GM18861 (cell line): ENCODE results near the gene GPC5.
"Not testable (repeated sequence)": the region's sequence is repeated elsewhere in the genome, so short reads cannot be mapped to it uniquely, and the experiment has no call there.

Experiments used
- ATAC-seq: cut with Tn5 transposase; IDR thresholded peaks from one replicate; pipeline ENCODE4 v1.9.1; 2021; ENCODE audit not compliant: unreplicated experiment

The GPC5 gene

DNA sequence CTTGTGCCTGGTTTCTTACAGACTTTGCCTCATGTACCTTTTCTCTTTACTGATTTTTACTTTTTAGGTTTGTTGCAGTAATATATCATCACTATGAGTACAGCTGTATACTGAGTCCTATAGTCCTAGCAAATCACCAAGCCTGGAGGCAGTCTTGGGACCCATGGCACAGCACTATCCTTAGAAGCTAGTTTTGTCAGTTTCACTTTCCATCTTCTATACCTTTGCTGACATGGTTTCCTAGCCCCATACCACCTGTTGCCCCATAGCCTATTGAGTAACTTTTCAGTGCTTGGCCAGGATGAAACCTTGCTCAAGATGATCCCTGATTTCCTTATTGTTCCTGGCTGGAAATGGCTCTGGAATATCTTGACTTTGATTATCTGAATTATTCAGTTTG lies 826.4 kb downstream of the GPC5 start:
- ATAC-seq: no peak

- ATAC-seq: no peak
Observed at GRCh38 chr13:92225861-92226260, 827.4 kb downstream of the GPC5 start.

GRCh38 chr13:92232871-92233270 lies 834.5 kb downstream of the GPC5 start:
- no peak for ATAC-seq

DNA sequence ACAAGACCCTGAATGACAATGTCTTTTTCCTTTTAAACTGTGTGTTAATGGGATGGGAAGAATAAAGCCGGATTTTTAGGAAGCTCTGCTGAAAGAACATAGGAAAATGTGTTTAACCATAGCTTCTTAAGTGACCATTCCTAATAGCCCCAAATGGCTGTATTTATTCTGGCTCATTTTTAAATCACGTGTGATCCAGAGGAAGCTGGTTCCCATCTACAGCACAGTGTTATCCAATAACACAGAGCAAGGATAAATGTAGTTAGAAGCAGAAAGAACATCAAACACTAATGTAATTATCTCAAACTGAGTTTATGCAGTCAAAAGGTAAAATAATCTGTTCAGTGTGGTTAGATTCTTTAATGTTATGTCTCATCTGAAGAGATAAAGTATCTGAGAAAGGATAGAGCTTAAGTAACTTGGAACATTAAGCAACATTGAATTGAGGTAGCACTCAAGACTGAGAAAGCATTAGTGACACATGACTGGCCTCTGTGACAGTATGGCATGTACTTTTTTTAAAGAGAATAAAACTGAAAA lies 853.3 kb downstream of the GPC5 start:
- no peak for ATAC-seq

GRCh38 chr13:92255526-92255925 lies 857.1 kb downstream of the GPC5 start:
- ATAC-seq: no peak

DNA sequence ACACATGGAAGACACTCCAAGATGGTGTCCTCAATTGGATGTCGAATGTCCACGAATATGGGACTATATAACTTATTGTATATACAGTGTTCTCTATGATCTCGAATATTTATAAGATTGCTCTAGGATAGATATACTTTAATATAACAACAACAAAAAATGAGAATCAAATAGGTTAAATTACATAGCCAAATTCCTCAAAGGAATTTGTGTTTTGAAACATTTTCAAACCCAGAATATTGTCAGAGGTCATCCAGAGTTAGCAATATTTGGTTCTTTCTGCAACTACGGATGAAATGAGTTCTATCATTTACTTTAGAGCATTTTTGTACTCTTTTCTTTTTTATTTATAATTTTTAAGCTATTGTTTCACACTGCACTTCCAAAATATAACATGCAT lies 857.8 kb downstream of the GPC5 start:
- ATAC-seq: no peak

GRCh38 chr13:92259046-92259445 lies 860.6 kb downstream of the GPC5 start:
- no peak for ATAC-seq

DNA sequence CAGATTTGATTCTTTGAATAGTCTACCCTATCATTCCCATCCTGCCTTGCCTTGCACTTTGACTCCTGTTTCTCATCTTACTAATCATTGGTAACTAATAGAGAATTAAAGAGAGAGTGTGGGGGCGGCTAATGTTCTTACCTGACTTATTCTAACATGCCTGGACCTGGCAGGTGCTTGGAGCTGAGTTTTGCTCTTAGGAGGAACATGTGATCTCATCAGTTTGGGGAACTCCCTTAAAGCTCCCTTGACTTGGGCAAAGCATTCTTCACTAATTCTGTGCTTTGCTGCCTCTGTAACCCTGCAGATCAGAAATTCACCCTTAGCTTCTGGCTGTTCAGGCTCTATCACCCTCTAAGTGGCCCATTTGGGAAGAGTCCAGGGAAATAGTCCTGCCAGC lies 861.1 kb downstream of the GPC5 start:
- ATAC-seq: no peak

DNA sequence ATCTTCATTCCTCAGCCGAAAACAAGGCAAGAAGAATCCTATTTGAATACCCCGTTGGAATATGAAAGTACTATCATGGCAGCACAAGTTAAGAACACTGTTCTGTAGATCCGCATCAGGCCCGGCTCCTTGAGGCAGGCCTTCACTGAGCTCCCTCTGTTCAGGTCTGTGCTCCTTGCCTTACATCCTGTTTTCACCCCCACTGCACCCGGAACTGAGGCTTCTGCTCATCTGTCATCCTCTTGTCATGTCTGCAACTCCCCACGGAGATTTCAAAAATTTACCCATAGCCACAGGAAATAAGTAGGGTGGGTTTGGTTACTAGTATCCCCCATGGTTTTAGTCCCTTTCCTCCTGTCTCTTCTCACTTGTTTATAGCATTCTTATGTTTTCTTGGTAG lies 861.9 kb downstream of the GPC5 start:
- ATAC-seq: no peak

DNA sequence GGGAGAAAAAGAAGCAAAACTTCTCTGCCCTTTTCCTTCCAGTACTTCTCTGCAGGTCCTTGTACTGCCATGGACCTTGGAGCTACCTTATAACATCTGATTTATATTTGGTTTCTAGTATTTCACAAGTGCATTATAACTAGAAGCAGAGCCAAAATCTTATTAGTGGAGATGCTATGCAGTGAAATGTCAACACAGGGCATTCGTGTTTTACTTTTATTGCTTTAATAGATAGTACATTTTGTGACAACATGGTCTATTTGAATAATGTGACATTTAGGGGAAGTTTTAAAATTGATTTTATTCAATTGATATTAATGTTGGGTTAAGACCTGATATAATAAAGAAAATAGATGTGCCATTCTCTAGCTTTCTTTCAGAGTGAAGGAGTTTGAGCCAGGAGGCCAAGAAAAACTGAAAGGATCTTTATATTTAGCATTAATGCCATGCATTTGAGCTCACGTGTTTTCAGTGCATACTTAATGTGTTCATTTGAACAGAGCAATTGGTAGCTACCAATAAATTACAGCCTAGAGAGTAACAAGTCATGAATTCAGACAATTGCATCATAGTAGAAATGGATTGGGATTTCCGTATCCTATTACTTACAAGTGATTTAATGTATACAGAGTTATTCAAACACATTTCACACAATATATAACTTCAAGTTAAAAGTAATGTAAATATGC lies 863.8 kb downstream of the GPC5 start:
- no peak for ATAC-seq

DNA sequence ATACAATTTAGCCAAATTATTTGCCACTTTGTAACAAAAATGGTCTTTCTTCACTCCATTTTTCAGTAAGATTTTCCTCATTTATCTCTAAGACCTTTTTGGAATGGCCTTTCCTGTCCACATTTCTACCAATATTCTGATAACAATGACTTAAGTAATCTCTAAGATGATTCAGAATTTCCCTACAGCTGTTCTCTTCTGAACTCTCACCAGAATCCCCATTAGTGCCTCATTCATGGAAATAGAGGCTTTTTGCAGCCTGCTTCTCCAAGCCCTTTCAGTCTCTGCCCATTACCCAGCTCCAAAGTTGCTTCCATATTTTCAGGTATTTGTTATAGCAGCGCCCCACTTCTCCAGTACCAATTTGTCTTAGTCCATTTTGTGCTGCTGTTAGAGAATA lies 867.0 kb downstream of the GPC5 start:
- ATAC-seq: no peak

- ATAC-seq: no peak
Observed at GRCh38 chr13:92270990-92271389, 872.6 kb downstream of the GPC5 start.

DNA sequence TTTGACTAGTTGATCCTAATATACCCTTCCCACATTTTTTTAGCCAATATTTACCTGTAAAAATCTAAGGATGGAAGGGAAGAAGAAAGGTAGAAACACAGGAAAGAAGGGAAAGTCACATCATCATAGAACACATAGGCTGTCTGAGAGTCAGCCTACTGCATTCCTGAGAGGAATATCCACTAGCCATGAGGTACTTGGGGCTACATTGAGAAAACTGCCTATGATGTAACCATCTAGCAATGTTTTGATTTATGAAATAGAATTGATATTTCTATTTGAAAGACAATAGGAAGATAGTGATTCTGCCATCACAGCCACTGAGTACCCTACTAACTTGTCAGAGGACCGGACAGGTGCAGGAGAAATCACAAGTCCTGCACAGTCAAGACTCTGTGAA lies 873.8 kb downstream of the GPC5 start:
- no peak for ATAC-seq

- ATAC-seq: not testable (repeated sequence)
Observed at GRCh38 chr13:92280986-92281385, 882.6 kb downstream of the GPC5 start.

GRCh38 chr13:92290718-92291307 lies 892.4 kb downstream of the GPC5 start:
- ATAC-seq: not testable (repeated sequence)

GRCh38 chr13:92294533-92294932 lies 896.1 kb downstream of the GPC5 start:
- ATAC-seq: not testable (repeated sequence)

DNA sequence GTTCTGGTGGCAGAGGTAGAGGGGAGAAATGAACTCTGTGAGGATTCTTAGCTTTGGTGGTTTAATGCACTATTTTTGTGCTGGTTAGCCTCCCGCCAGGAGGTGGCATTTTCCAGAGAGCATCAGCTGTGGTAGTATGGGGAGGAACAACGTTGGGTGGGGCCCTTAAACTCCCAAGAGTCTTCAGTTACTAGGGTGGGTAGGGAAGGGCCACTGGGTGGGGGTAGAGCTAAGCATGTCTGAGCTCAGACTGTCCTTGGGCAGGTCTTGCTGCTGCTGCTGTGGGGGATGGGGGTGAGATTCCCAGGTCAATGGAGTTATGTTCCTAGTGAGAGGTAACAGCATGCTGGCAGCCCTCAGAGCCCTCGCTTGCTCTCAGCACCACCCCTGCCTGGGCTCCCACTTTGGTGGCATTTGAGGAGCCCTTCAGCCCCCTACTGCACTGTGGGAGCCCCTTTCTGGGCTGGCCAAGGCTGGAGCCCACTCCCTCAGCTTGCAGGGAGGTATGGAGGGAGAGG lies 897.8 kb downstream of the GPC5 start:
- not testable (repeated sequence) for ATAC-seq

- ATAC-seq: no peak
Observed at GRCh38 chr13:92297971-92298942, 899.8 kb downstream of the GPC5 start.

DNA sequence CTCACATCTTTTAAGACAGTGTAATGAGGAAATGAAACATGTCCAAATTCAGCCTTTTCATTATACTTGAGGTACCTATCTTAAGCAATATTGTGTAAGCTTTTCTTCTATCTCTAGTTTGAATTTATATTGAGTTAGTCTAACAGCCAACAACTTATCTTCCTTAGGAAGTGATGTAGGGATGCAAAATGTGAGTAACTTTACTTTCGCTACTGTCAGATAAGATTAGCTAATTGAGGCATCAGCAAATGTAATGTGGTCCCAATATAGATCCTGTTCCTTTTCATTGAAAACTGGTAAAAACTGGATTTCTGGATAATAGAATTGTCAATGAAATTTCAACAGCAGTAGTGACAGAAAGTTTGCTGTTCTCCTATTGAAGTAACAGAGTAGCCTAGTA lies 902.2 kb downstream of the GPC5 start:
- no peak for ATAC-seq

DNA sequence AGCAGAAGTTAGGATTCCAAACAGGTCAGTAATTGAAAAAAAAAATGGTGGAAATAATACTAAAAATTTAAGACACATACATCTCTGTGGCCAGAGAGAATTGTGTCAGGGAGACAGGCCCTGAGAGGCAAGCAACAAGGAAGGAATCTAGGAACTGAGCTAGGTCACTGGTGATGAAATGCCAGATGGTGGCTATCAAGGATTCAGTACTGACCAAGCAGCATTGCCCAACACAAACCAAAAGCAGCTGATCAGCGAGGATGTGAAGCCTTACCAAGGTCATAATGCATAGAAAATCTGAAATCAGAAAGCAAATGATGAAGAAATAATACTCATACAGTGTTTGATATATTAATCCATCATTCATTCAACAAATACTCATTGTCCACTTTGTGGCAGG lies 905.0 kb downstream of the GPC5 start:
- no peak for ATAC-seq

GRCh38 chr13:92307752-92308151 lies 909.3 kb downstream of the GPC5 start:
- no peak for ATAC-seq
